GM11168 (cell line): ENCODE measurements around the gene TES.
"Not testable (repeated sequence)": the region's sequence is repeated elsewhere in the genome, so short reads cannot be mapped to it uniquely, and the experiment has no call there.

ENCODE experiments used
- in situ Hi-C: fragments of 300-500 bp; cut with MboI; formaldehyde crosslinking; loops from one replicate; pipeline ENCODE4 v1.12.0; 2022; ENCODE audit warnings: low sequenced_read_pairs; ENCODE audit not compliant: unreplicated experiment

Gene TES

GRCh38 chr7:116271161-116271913, 61.0 kb downstream of the TES start:
- in situ Hi-C loops, result loop anchor here (25.0 kb wide), 1 partner anchor 316 kb away; no protein-coding TSS in a partner anchor

- in situ Hi-C loops, result loop anchor here (25.0 kb wide), 1 partner anchor 315 kb away; no protein-coding TSS in a partner anchor
Observed at GRCh38 chr7:116271963-116272886, 61.9 kb downstream of the TES start.

GRCh38 chr7:116273283-116273917, 63.1 kb downstream of the TES start:
- in situ Hi-C loops, result loop anchor here (25.0 kb wide), 1 partner anchor 314 kb away; no protein-coding TSS in a partner anchor

DNA sequence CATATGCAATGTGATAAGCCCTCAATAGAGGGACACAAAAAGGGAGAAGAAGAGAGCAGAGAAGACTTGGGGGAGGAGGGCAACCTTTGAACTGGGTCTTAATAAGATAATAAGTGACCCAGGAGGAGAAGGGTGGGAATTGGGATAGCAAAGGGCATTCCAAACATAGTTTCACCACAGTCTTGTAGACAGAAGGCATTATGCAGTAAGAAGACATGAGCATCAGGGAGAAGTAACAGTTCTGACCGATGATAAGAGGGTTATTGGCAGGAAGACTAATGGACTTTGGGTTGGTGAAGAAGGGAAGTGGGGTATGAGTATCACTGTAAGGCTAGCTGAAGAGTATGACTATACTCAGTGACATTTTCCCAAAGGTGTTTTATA, 63.6 kb downstream of the TES start:
- in situ Hi-C loops, result loop anchor here (25.0 kb wide), 1 partner anchor 313 kb away; no protein-coding TSS in a partner anchor

- in situ Hi-C loops, result no loop called here
Observed at GRCh38 chr7:116277070-116277469, 66.7 kb downstream of the TES start.

DNA sequence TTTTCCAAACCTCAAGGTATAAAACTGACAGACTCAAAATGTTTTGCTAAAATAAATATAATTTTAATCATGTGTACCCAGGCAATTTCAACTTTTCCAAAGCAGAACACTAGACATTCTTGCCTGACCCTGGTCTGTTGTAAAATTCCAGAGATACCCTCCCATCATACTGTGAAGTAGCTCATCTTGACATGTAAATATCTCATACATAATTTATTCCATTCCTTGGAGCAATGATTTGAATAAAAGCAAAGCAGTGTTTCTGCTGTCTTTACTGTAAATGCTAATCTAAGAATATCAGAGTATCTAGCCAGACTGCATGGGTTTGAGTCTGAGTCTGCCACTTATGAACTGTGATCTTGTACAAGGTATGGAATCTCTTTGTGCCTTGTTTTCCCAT, 68.9 kb downstream of the TES start:
- in situ Hi-C loops, result no loop called here

DNA sequence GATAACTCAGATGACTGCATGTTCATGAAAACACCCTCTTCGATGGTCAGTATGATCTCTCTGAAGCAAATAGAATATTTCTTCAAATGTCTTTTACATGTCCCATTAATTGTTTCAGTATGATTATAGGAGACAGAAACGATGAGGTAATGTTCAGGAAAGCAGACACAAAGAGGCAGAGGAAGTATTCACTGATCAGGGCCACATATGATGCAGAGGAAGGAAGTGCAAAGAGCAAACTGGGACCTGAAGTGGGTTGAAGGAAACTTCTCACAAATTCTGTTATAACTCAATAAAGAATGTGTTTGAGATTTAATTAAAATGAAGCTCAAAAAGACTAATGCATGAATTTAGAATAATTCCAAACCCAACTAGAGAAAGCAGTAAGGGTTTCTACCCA, 70.5 kb downstream of the TES start:
- in situ Hi-C loops, result no loop called here

- in situ Hi-C loops, result no loop called here
Observed at GRCh38 chr7:116283595-116284204, 73.4 kb downstream of the TES start.

GRCh38 chr7:116284390-116284789, 74.1 kb downstream of the TES start:
- in situ Hi-C loops, result no loop called here

DNA sequence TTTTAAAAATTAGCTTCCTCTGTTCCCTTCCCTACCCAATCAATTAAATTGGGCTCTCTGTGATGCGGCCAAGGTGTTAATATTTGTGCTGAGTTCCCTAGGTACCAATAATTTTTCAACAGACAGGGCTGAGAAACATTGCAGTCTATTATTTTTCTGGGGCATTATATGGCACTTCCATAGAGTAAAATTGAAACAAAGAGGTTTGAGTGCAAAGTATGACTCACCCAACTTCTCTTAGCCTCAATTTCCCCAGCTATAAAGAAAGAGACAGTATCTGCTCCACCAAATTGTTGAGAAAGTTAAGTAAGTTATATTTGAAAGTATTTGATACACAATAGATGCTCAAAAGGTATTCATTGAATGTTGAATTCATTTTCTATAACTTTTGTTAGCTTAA, 74.9 kb downstream of the TES start:
- in situ Hi-C loops, result no loop called here

DNA sequence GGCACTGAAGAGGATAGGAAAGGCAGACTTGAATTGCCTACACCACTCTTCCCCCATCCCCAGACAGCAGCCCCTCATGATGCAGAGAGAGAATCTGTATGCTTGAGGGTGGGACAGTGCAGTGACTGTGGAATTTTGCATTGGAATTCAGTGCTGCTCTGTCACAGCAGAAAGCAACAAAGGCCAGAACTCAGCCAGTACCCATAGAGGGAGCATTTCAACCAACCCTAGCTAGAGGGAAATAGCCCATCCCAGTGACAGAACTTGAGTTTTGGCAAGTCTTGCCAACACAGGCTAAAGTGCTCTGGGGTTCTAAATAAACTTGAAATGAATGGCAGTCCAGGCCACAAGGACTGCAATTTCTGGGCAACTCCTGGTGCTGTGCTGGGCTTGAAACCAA, 80.4 kb downstream of the TES start:
- in situ Hi-C loops, result no loop called here

GRCh38 chr7:116291937-116292336, 81.6 kb downstream of the TES start:
- in situ Hi-C loops, result no loop called here

DNA sequence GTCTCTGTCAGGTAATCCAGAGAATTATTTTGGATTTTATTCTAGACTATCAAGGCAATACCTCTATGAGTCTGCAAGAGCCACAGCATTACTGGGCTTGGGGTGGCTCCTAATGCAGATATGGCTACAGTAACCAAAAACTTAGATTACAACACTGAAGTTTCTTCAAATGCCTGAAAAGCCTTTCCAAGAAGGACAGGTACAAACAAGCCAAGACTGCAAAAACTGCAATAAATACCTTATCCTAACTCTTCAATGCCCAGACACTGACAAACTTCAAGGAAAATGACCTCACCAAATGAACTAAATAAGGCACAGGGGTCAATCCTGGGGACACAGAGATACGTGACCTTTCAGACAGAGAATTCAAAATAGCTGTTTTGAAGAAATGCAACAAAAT, 82.0 kb downstream of the TES start:
- in situ Hi-C loops, result no loop called here

DNA sequence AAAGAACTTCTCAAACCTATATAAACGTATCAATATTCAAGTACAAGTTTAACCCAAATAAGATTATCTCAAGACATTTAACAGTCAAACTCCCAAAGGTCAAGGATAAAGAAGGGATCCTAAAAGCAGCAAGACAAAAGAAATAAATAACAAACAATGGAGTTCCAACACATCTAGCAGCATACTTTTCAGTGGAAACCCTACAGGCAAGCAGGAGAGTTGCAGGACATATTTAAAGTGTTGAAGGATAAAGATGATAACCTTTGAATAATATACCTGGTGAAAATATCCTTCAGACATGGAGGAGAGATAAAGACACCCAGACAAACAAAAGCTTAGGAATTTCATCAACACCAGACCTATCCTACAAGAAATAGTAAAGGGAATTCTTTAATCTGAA, 82.8 kb downstream of the TES start:
- in situ Hi-C loops, result no loop called here

DNA sequence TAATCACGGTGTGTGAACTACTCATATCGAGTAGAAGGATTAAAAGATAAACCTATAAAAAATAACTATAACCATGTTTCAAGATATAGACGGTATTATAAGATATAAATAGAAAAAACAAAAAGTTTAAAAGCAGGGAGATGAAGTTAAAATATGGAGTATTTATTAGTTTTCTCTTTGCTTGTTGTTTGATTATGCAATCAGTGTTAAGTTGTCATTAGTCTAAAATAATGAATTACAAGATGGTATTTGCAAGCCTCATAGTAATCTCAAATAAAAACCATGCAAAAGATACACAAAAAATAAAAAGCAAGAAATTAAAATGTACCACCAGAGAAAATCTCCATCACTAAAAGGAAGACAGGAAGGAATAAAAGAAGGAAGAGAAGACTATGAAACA, 83.3 kb downstream of the TES start:
- in situ Hi-C loops, result no loop called here

GRCh38 chr7:116295903-116296302, 85.6 kb downstream of the TES start:
- in situ Hi-C loops, result not testable (repeated sequence)

DNA sequence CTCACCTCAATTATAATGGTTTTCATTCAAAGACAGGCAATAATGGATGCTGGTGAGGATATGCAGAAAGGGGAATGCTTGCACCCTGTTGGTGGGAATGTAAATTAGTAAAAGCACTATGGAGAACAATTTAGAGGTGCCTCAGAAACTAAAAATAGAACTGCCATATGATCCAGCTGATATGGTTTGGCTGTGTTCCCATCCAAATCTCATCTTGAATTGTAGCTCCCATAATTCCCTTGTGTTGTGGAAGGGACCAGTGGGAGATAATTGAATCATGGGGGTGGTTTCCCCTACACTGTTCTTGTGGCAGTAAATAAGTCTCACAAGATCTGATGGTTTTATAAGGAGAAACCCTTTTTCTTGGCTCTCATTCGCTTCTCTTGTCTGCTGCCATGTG, 87.7 kb downstream of the TES start:
- in situ Hi-C loops, result no loop called here

DNA sequence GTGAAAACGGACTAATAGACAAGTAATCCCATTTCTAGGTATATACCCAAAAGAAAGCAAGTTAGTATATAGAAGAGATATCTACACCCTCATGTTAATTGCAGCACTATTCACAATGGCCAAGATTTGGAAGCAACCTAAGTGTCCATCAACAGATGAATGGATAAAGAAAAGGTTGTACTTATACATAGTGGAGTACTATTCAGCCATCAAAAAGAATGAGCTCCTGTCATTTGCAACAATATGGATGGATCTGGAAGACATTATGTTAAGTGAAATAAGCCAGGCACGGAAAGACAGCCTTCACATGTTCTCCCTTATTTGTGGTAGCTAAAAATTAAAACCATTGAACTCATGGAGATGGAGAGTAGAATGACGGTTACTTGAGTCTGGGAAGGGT, 88.2 kb downstream of the TES start:
- in situ Hi-C loops, result no loop called here

- in situ Hi-C loops, result no loop called here
Observed at GRCh38 chr7:116305485-116306408, 95.4 kb downstream of the TES start.
